HUES48 (cell line): ENCODE results near the gene EFCAB14.
"Not testable (repeated sequence)": the region's sequence is repeated elsewhere in the genome, so short reads cannot be mapped to it uniquely, and the experiment has no call there.

ENCODE experiments used
- H3K27ac ChIP-seq: one replicate; pipeline ENCODE4 v1.7.0; 2013; ENCODE audit warnings: low read depth, low read length, inconsistent platforms
- H3K27me3 ChIP-seq: 2 replicates; pipeline ENCODE4 v1.6.1; 2013; ENCODE audit warnings: mild to moderate bottlenecking, low read length; ENCODE audit not compliant: control insufficient read depth, insufficient read depth
- H3K36me3 ChIP-seq: 2 replicates; pipeline ENCODE4 v1.6.1; 2013; ENCODE audit warnings: low read length; ENCODE audit not compliant: control insufficient read depth, insufficient read depth
- H3K4me1 ChIP-seq: 2 replicates; pipeline ENCODE4 v1.6.1; 2013; ENCODE audit warnings: mild to moderate bottlenecking, low read length; ENCODE audit not compliant: control insufficient read depth, insufficient read depth
- H3K4me3 ChIP-seq: 2 replicates; pipeline ENCODE4 v1.5.1; 2013; ENCODE audit warnings: mild to moderate bottlenecking, low read depth, low read length
- H3K9ac ChIP-seq: 2 replicates; pipeline ENCODE4 v1.6.1; 2013; ENCODE audit warnings: mild to moderate bottlenecking, low read depth, low read length, moderate library complexity
- H3K9me3 ChIP-seq: 2 replicates; pipeline ENCODE4 v1.6.1; 2013; ENCODE audit warnings: low read length; ENCODE audit not compliant: control insufficient read depth, insufficient read depth

The EFCAB14 gene

GRCh38 chr1:46653405-46653958, 65.4 kb downstream of the EFCAB14 start:
- Histone ChIP-seq H3K36me3 (peaks cover 84% of the 10 kb centered on the region), H3K4me1 (no peaks in the 10 kb centered on the region), H3K4me3 (no peak overlapping the region), H3K9ac (no peak overlapping the region), H3K9me3 (no peaks in the 10 kb centered on the region), H3K27me3 (no peaks in the 10 kb centered on the region), H3K27ac (no peak overlapping the region)

- Histone ChIP-seq H3K36me3 (peaks cover 80% of the 10 kb centered on the region), H3K27me3 (no peaks in the 10 kb centered on the region), H3K4me3 (no peak overlapping the region), H3K4me1 (no peaks in the 10 kb centered on the region), H3K9me3 (no peaks in the 10 kb centered on the region), H3K27ac (no peak overlapping the region), H3K9ac (no peak overlapping the region)
Observed at GRCh38 chr1:46652321-46653100, 66.4 kb downstream of the EFCAB14 start.

- H3K27ac ChIP-seq, H3K9ac ChIP-seq, H3K4me1 ChIP-seq, H3K9me3 ChIP-seq, H3K27me3 ChIP-seq, H3K4me3 ChIP-seq: not testable (repeated sequence)
- peaks cover 77% of the 10 kb centered on the region for H3K36me3 ChIP-seq
Observed at GRCh38 chr1:46651152-46651551, 67.8 kb downstream of the EFCAB14 start.

GRCh38 chr1:46650491-46650890, 68.4 kb downstream of the EFCAB14 start:
- H3K27me3 ChIP-seq, result no peaks in the 10 kb centered on the region
- no peaks in the 10 kb centered on the region for H3K4me1 ChIP-seq
- no peaks in the 10 kb centered on the region for H3K9me3 ChIP-seq
- H3K4me3 ChIP-seq, result no peak overlapping the region
- no peak overlapping the region for H3K27ac ChIP-seq
- peaks cover 70% of the 10 kb centered on the region for H3K36me3 ChIP-seq
- H3K9ac ChIP-seq, result no peak overlapping the region

- Histone ChIP-seq H3K4me3 (no peak overlapping the region), H3K9ac (no peak overlapping the region), H3K9me3 (no peaks in the 10 kb centered on the region), H3K27ac (no peak overlapping the region), H3K36me3 (peaks cover 68% of the 10 kb centered on the region), H3K4me1 (no peaks in the 10 kb centered on the region), H3K27me3 (no peaks in the 10 kb centered on the region)
Observed at GRCh38 chr1:46649764-46650163, 69.2 kb downstream of the EFCAB14 start.

- no peaks in the 10 kb centered on the region for H3K27me3 ChIP-seq
- H3K27ac ChIP-seq, result no peak overlapping the region
- H3K36me3 ChIP-seq, result peaks cover 54% of the 10 kb centered on the region
- H3K4me1 ChIP-seq, result no peaks in the 10 kb centered on the region
- H3K4me3 ChIP-seq, result no peak overlapping the region
- no peaks in the 10 kb centered on the region for H3K9me3 ChIP-seq
- no peak overlapping the region for H3K9ac ChIP-seq
Observed at GRCh38 chr1:46647611-46648010, 71.3 kb downstream of the EFCAB14 start.

GRCh38 chr1:46646844-46647243, 72.1 kb downstream of the EFCAB14 start:
- Histone ChIP-seq H3K4me3 (no peak overlapping the region), H3K9me3 (no peaks in the 10 kb centered on the region), H3K27me3 (no peaks in the 10 kb centered on the region), H3K36me3 (peaks cover 54% of the 10 kb centered on the region), H3K9ac (no peak overlapping the region), H3K4me1 (no peaks in the 10 kb centered on the region), H3K27ac (no peak overlapping the region)

- H3K9ac ChIP-seq, result no peak overlapping the region
- no peaks in the 10 kb centered on the region for H3K9me3 ChIP-seq
- H3K4me1 ChIP-seq, result no peaks in the 10 kb centered on the region
- no peak overlapping the region for H3K4me3 ChIP-seq
- H3K36me3 ChIP-seq, result peaks cover 58% of the 10 kb centered on the region
- H3K27ac ChIP-seq, result no peak overlapping the region
- no peaks in the 10 kb centered on the region for H3K27me3 ChIP-seq
Observed at GRCh38 chr1:46646331-46646730, 72.6 kb downstream of the EFCAB14 start.

GRCh38 chr1:46645815-46646214, 73.1 kb downstream of the EFCAB14 start:
- no peak overlapping the region for H3K9ac ChIP-seq
- H3K36me3 ChIP-seq, result peaks cover 58% of the 10 kb centered on the region
- H3K4me3 ChIP-seq, result no peak overlapping the region
- no peaks in the 10 kb centered on the region for H3K9me3 ChIP-seq
- no peak overlapping the region for H3K27ac ChIP-seq
- no peaks in the 10 kb centered on the region for H3K4me1 ChIP-seq
- no peaks in the 10 kb centered on the region for H3K27me3 ChIP-seq

GRCh38 chr1:46643368-46643775, 75.5 kb downstream of the EFCAB14 start:
- H3K36me3 ChIP-seq, result peaks cover 40% of the 10 kb centered on the region
- no peaks in the 10 kb centered on the region for H3K4me1 ChIP-seq
- H3K27ac ChIP-seq, result no peak overlapping the region
- no peaks in the 10 kb centered on the region for H3K27me3 ChIP-seq
- no peak overlapping the region for H3K9ac ChIP-seq
- no peaks in the 10 kb centered on the region for H3K9me3 ChIP-seq
- no peak overlapping the region for H3K4me3 ChIP-seq

- H3K9me3 ChIP-seq, result no peaks in the 10 kb centered on the region
- no peak overlapping the region for H3K27ac ChIP-seq
- H3K4me1 ChIP-seq, result no peaks in the 10 kb centered on the region
- H3K36me3 ChIP-seq, result peaks cover 31% of the 10 kb centered on the region
- H3K27me3 ChIP-seq, result no peaks in the 10 kb centered on the region
- no peak overlapping the region for H3K9ac ChIP-seq
- no peak overlapping the region for H3K4me3 ChIP-seq
Observed at GRCh38 chr1:46642115-46642680, 76.7 kb downstream of the EFCAB14 start.
